ENCODE measurements around the gene CALHM5. TPM values are rescaled to one million over a fixed set of nuclear protein-coding genes. Genes with fewer than 3 reads are reported as not detected.

Gene CALHM5
- 0.05 TPM in 1 of 2 replicates, not detected in the other for total RNA-seq (2011; cell fraction: chromatin; rRNA removed; ENCODE audit: low replicate concordance)
- not detected in 2 replicates for total RNA-seq (2011; cell fraction: nucleolus; rRNA removed)
- total RNA-seq (2011; cell fraction: nucleoplasm; rRNA removed) = under 0.01 TPM in 1 of 2 replicates, not detected in the other
- total RNA-seq (2014; rRNA removed) (under 0.01 and 0.08 TPM in 2 replicates), total RNA-seq (2014; rRNA removed; fragmentation: Illumina TruSeq; extraction: Trizol) (0.04 and 0.06 TPM in 2 replicates), total RNA-seq (2015; rRNA removed; fragmentation: Illumina TruSeq; extraction: Trizol) (under 0.01 TPM in 1 of 2 replicates, not detected in the other), total RNA-seq (2021) (0.02 and 0.04 TPM in 2 replicates), polyA plus RNA-seq (2011; rRNA removed) (0.01 TPM in 1 of 2 replicates, not detected in the other), polyA plus RNA-seq (2014; fragmentation: Illumina TruSeq; extraction: Trizol) (0.01 and 0.06 TPM in 2 replicates), polyA plus RNA-seq (2014; fragmentation: Nextera tagmentation; extraction: Ambion mirVana) (under 1 TPM in 1 of 2 experiments, not detected in 1; 0.04 TPM), polyA plus RNA-seq (2014; rRNA removed) (0.05 TPM in 1 of 2 replicates, not detected in the other), polyA minus RNA-seq (2011; rRNA and poly(A)+ RNA removed) (0.04 TPM in 1 of 2 replicates, not detected in the other), Bru-seq, nascent RNA (percentile 29 among the genes with signal in this experiment), BruChase-seq, experiment 1, labeled RNA remaining after a 2-hour chase (percentile 19 among the genes with signal in this experiment), BruChase-seq, experiment 2, labeled RNA remaining after a 6-hour chase (percentile 12 among the genes with signal in this experiment)
- not detected in 2 replicates for polyA plus RNA-seq (2011; cell fraction: cytosol; rRNA removed)
- not detected in 2 replicates for polyA plus RNA-seq (2011; cell fraction: nucleus; rRNA removed)
- polyA plus RNA-seq (2012) = 0.03 and 0.04 TPM in 2 replicates
- polyA minus RNA-seq (2011; cell fraction: cytosol; rRNA and poly(A)+ RNA removed) = not detected in 2 replicates
- polyA minus RNA-seq (2011; cell fraction: nucleus; rRNA and poly(A)+ RNA removed) = not detected in 2 replicates
- long read RNA-seq, experiment 1 = 0 reads
- long read RNA-seq, experiment 2 = 0 reads
- long read RNA-seq, experiment 3 = 0 reads

DNA sequence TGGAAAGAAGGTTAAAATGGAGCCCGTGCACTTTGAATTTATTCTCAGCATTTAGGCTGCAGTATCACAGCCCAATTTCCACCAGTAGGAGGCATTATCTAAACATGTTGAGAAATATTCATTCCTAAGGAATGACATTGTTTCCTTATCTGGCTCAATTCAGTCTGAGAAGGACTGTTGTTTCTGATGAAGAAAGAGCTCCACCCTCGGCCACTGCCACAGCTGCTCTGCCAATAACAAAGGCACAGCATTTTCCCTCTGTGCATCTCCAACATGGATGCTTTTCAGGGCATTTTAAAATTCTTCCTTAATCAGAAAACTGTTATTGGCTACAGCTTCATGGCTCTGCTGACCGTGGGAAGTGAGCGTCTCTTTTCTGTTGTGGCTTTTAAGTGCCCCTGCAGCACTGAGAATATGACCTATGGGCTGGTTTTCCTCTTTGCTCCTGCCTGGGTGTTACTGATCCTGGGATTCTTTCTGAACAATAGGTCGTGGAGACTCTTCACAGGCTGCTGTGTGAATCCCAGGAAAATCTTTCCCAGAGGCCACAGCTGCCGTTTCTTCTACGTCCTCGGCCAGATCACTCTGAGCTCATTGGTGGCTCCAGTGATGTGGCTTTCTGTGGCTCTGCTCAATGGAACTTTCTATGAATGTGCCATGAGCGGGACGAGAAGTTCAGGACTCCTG lies at the start of gene CALHM5:
Gene CALHM5 (plus strand): TSS at position 216 of the 687 bp plus-strand sequence. CDS start 58 bp downstream, at position 274.
- H2AFZ ChIP-seq (ENCODE audit: low read depth, low read length) = peak within 1 kb of the TSS; percentile 87
- no peaks in the 10 kb centered on the region for H3K9me1 ChIP-seq (ENCODE audit: control insufficient read depth, insufficient read depth, low read length)
- H3K4me3 ChIP-seq = no peak within 1 kb of the TSS
- H3K4me1 ChIP-seq (replicated peaks in 1 of 2; ENCODE audit: control insufficient read depth in 2 of 2, insufficient read depth in 2 of 2, low read length in 2 of 2) = peaks cover 3 to 6% of the 10 kb centered on the region in 2 experiments; a peak in 3 of 5 replicates
- POLR2A ChIA-PET = interaction anchor here (0.6 to 1.8 kb wide), 10 partner anchors 8 to 116 kb away, joined by 3 to 10 read pairs (median 4); partner anchors contain the start of gene CALHM4
- H3K79me2 ChIP-seq (ENCODE audit: control insufficient read depth, insufficient read depth, low read length) = no peaks in the 10 kb centered on the region
- H3K27me3 ChIP-seq (ENCODE audit: control insufficient read depth in 2 of 2, insufficient read depth in 2 of 2, low read length in 2 of 2) = no peaks in the 10 kb centered on the region; a peak in 2 of 5 replicates
- H3K27ac ChIP-seq (ENCODE audit: extremely low read depth, low read depth, low read length) = no peak within 1 kb of the TSS
- CTCF ChIA-PET (ENCODE audit: low intra/inter-chr PET ratio) = no interaction called here
- H3K36me3 ChIP-seq (ENCODE audit: control insufficient read depth, insufficient read depth, low read length) = no peaks in the 10 kb centered on the region
- H3K9ac ChIP-seq (ENCODE audit: insufficient read depth in 1 of 2, low read depth in 2 of 2, low read length in 2 of 2) = peak within 1 kb of the TSS in 1 of 2 experiments; percentile 75; a peak in 1 of 4 replicates
- H3K9me3 ChIP-seq (replicated peaks; ENCODE audit: control insufficient read depth, insufficient read depth, low read depth, low read length) = no peaks in the 10 kb centered on the region
- in situ Hi-C loops (cut with MboI) = no loop called here
- no peaks in the 10 kb centered on the region for H4K20me1 ChIP-seq (replicated peaks; ENCODE audit: control insufficient read depth, insufficient read depth, low read length)
- peak within 1 kb of the TSS; percentile 63 for H3K4me2 ChIP-seq (ENCODE audit: insufficient read depth, low read length)
- BruUV-seq (replicated peaks) = no TSS peak
- DNase-seq (ENCODE audit: extremely low read depth in 1 of 4, low spot score in 3 of 4) (peak; percentile 33 to 75 (median 42)), ATAC-seq (peak; percentile 92), FAIRE-seq (peak; percentile 78)
- intact Hi-C loops (cut with micrococcal nuclease) = loop anchor here (1.0 to 5.0 kb wide), 2 partner anchors 21 to 69 kb away; no protein-coding TSS in a partner anchor
- 10% methylated on average over 10 of the region's 10 CpGs for WGBS (ENCODE audit: insufficient coverage, low coverage, missing lambda C conversion rate)
- TF ChIP-seq ZC3H11A (IDR thresholded peaks at IDR 0.05; ENCODE audit: low read depth, low read length) (no peak), ZNF445 (CRISPR knock-in tag; IDR thresholded peaks at IDR 0.05; ENCODE audit: low read depth) (no peak), CCNT2 (IDR thresholded peaks at IDR 0.05; ENCODE audit: borderline replicate concordance, extremely low read depth, insufficient read length, low read depth, low read length) (no peak), ZFP30 (CRISPR knock-in tag; IDR thresholded peaks at IDR 0.05; ENCODE audit: borderline replicate concordance) (no peak), ZZZ3 (IDR thresholded peaks at IDR 0.05) (no peak), ZBTB17 (CRISPR knock-in tag; IDR thresholded peaks at IDR 0.05) (no peak), TAF1 (IDR thresholded peaks at IDR 0.05; ENCODE audit: control insufficient read depth, extremely low read depth, insufficient read depth, low read length, severe bottlenecking) (no peak), CTCF (IDR thresholded peaks at IDR 0.05 in 2 of 3, conservative IDR thresholded peaks at IDR 0.05 in 1 of 3; ENCODE audit: insufficient read depth in 2 of 3, low read depth in 1 of 3, low read length in 3 of 3) (peak; percentile 55 to 84 (median 72)), SPI1 (IDR thresholded peaks at IDR 0.05; ENCODE audit: borderline replicate concordance, low read depth, low read length) (no peak), BHLHE40 (IDR thresholded peaks at IDR 0.05; ENCODE audit: low read length) (no peak)
- TF ChIP-seq, protein P1, sequence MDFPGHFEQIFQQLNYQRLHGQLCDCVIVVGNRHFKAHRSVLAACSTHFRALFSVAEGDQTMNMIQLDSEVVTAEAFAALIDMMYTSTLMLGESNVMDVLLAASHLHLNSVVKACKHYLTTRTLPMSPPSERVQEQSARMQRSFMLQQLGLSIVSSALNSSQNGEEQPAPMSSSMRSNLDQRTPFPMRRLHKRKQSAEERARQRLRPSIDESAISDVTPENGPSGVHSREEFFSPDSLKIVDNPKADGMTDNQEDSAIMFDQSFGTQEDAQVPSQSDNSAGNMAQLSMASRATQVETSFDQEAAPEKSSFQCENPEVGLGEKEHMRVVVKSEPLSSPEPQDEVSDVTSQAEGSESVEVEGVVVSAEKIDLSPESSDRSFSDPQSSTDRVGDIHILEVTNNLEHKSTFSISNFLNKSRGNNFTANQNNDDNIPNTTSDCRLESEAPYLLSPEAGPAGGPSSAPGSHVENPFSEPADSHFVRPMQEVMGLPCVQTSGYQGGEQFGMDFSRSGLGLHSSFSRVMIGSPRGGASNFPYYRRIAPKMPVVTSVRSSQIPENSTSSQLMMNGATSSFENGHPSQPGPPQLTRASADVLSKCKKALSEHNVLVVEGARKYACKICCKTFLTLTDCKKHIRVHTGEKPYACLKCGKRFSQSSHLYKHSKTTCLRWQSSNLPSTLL (IDR thresholded peaks at IDR 0.05) = no peak
- TF ChIP-seq, protein P2, sequence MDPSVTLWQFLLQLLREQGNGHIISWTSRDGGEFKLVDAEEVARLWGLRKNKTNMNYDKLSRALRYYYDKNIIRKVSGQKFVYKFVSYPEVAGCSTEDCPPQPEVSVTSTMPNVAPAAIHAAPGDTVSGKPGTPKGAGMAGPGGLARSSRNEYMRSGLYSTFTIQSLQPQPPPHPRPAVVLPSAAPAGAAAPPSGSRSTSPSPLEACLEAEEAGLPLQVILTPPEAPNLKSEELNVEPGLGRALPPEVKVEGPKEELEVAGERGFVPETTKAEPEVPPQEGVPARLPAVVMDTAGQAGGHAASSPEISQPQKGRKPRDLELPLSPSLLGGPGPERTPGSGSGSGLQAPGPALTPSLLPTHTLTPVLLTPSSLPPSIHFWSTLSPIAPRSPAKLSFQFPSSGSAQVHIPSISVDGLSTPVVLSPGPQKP (CRISPR knock-in tag; IDR thresholded peaks at IDR 0.05) = no peak
